ENCODE results near the gene CORO2B. TPM values are rescaled to one million over a fixed set of nuclear protein-coding genes. Genes with fewer than 3 reads are reported as not detected.

Gene CORO2B
- total RNA-seq, 2 donors from 2014 or later: 4.3 to 8.5 TPM

DNA sequence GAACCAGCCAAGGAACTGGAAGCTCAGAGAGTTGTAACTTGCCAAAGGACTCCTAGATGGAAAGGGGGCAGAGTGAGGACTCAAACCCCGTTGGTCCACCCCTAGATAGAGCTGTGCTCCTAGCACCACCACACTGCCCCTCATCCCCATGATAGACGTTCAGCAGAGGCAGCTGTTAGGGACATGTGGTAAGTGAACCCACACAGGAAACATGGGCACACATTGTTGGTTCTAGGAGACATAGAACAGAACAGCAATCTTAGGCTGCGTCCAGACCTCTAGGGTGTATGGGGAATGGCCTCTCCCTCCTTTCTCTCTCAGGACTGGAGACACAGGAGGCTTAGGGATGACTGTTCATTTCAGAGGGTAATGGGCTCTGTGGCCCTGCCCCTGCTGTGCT lies 139.2 kb downstream of the CORO2B start:
- no peak overlapping the region for H3K27ac ChIP-seq
- ATAC-seq (ENCODE audit: insufficient number of reproducible peaks, low FRiP score, low read depth): no peak
- TF ChIP-seq, protein P1, sequence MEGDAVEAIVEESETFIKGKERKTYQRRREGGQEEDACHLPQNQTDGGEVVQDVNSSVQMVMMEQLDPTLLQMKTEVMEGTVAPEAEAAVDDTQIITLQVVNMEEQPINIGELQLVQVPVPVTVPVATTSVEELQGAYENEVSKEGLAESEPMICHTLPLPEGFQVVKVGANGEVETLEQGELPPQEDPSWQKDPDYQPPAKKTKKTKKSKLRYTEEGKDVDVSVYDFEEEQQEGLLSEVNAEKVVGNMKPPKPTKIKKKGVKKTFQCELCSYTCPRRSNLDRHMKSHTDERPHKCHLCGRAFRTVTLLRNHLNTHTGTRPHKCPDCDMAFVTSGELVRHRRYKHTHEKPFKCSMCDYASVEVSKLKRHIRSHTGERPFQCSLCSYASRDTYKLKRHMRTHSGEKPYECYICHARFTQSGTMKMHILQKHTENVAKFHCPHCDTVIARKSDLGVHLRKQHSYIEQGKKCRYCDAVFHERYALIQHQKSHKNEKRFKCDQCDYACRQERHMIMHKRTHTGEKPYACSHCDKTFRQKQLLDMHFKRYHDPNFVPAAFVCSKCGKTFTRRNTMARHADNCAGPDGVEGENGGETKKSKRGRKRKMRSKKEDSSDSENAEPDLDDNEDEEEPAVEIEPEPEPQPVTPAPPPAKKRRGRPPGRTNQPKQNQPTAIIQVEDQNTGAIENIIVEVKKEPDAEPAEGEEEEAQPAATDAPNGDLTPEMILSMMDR (IDR thresholded peaks at IDR 0.05): no peak

GRCh38 chr15:68718468-68718867 lies 139.7 kb downstream of the CORO2B start:
- DNase-seq (ENCODE audit: low spot score) (no peak), ATAC-seq (ENCODE audit: insufficient number of reproducible peaks, low FRiP score, low read depth) (no peak)
- H3K27ac ChIP-seq: no peak overlapping the region
- H3K36me3 ChIP-seq: no peaks in the 10 kb centered on the region
- TF ChIP-seq, protein P1 (IDR thresholded peaks at IDR 0.05): no peak
- H3K27me3 ChIP-seq (replicated peaks; ENCODE audit: insufficient read depth): no peaks in the 10 kb centered on the region
- no peaks in the 10 kb centered on the region for H3K9me3 ChIP-seq
- H3K4me3 ChIP-seq: no peak overlapping the region
- no peaks in the 10 kb centered on the region for H3K4me1 ChIP-seq (ENCODE audit: control insufficient read depth in 1 of 2, low read depth in 2 of 2)

More for the DNA sequence above, 139.2 kb downstream of the CORO2B start:
- no peaks in the 10 kb centered on the region for H3K27me3 ChIP-seq (replicated peaks; ENCODE audit: insufficient read depth)
- DNase-seq (ENCODE audit: low spot score): no peak
- H3K36me3 ChIP-seq: no peaks in the 10 kb centered on the region
- no peaks in the 10 kb centered on the region for H3K4me1 ChIP-seq (ENCODE audit: control insufficient read depth in 1 of 2, low read depth in 2 of 2)
- no peaks in the 10 kb centered on the region for H3K9me3 ChIP-seq
- no peak overlapping the region for H3K4me3 ChIP-seq

- Histone ChIP-seq H3K4me1 (ENCODE audit: control insufficient read depth in 1 of 2, low read depth in 2 of 2) (no peaks in the 10 kb centered on the region), H3K9me3 (no peaks in the 10 kb centered on the region), H3K27me3 (replicated peaks; ENCODE audit: insufficient read depth) (no peaks in the 10 kb centered on the region), H3K27ac (no peak overlapping the region), H3K36me3 (no peaks in the 10 kb centered on the region), H3K4me3 (no peak overlapping the region)
- ATAC-seq (ENCODE audit: insufficient number of reproducible peaks, low FRiP score, low read depth): no peak
- no peak for DNase-seq (ENCODE audit: low spot score)
- TF ChIP-seq, protein P1 (IDR thresholded peaks at IDR 0.05): no peak
Observed at GRCh38 chr15:68719051-68719450, 140.3 kb downstream of the CORO2B start.

- Histone ChIP-seq H3K36me3 (no peaks in the 10 kb centered on the region), H3K27ac (no peak overlapping the region), H3K27me3 (replicated peaks; ENCODE audit: insufficient read depth) (no peaks in the 10 kb centered on the region), H3K9me3 (no peaks in the 10 kb centered on the region), H3K4me1 (ENCODE audit: control insufficient read depth in 1 of 2, low read depth in 2 of 2) (no peaks in the 10 kb centered on the region), H3K4me3 (no peak overlapping the region)
- DNase-seq (ENCODE audit: low spot score): no peak
- TF ChIP-seq, protein P1 (IDR thresholded peaks at IDR 0.05): no peak
- ATAC-seq (ENCODE audit: insufficient number of reproducible peaks, low FRiP score, low read depth): no peak
Observed at GRCh38 chr15:68719672-68720071, 140.9 kb downstream of the CORO2B start.

DNA sequence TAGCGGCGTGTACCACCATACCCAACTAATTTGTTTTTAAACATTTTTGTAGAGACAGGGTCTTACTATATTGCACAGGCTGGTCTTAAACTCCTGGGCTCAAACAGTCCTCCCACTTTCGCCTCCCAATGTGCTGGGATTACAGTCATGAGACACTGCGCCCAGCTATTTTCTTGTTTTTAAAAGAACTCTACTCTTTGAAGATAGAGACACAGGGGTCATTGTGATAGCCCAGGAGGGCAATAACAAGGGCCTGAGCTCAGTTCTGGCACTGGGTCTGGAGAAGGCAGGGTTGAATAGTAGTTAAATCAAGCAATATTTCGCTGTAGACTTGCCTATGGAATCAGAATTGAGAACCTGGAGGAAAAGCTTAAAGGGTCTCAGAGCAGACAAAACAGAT lies 143.1 kb downstream of the CORO2B start:
- no peaks in the 10 kb centered on the region for H3K36me3 ChIP-seq
- H3K9me3 ChIP-seq: no peaks in the 10 kb centered on the region
- DNase-seq (ENCODE audit: low spot score): no peak
- TF ChIP-seq, protein P1 (IDR thresholded peaks at IDR 0.05): no peak
- H3K27ac ChIP-seq: no peak overlapping the region
- H3K4me3 ChIP-seq: no peak overlapping the region
- no peaks in the 10 kb centered on the region for H3K27me3 ChIP-seq (replicated peaks; ENCODE audit: insufficient read depth)
- no peak for ATAC-seq (ENCODE audit: insufficient number of reproducible peaks, low FRiP score, low read depth)
- H3K4me1 ChIP-seq (ENCODE audit: control insufficient read depth in 1 of 2, low read depth in 2 of 2): no peaks in the 10 kb centered on the region
